Endothelial cell of umbilical vein (primary cell): Measurements from ENCODE around the gene SCUBE3. TPM values are rescaled to one million over a fixed set of nuclear protein-coding genes. Genes with fewer than 3 reads are reported as not detected.

Experiments used
- BruUV-seq: library from RNA; stranded (reverse); fragments of 400-500 nt; replicated peaks from 2 replicates; lab custom pipeline; 2021; lab: Mats Ljungman, UMichigan
- CTCF ChIA-PET: fragments of 300-600, 350-600 bp; sonication (Branson Sonifier 250); formaldehyde crosslinking; loops from one replicate; lab custom pipeline; 2021; ENCODE audit warnings: antibody characterized with exemption, inconsistent platforms; lab: Charles Lee
- POLR2A ChIA-PET: fragments of 300-600, 350-600 bp; sonication (Branson Sonifier 250); formaldehyde crosslinking; loops from one replicate; lab custom pipeline; 2021; ENCODE audit warnings: antibody characterized with exemption, inconsistent platforms; lab: Charles Lee
- DNase-seq: peaks from one replicate; pipeline ENCODE4 v3.0.0-alpha.2; 2011; ENCODE audit warnings: low read depth, low spot score
- FAIRE-seq: peaks from 2 replicates; lab custom pipeline; 2011; peaks lifted over from hg19 to GRCh38; lab: Jason Lieb, UNC
- H2AFZ ChIP-seq: 2 replicates; pipeline ENCODE4 v1.6.0; 2012; ENCODE audit warnings: low read depth, low read length, control low read depth, inconsistent platforms
- H3K27ac ChIP-seq: 2 replicates; pipeline ENCODE4 v1.5.1; 2011; ENCODE audit warnings: low read depth, mild to moderate bottlenecking, control low read depth, low read length, moderate library complexity; ENCODE audit not compliant: insufficient read depth
- H3K27me3 ChIP-seq, 2 experiments: 2 replicates each; pipeline versions ENCODE4 v1.6.0 to v1.6.1; 2011; ENCODE audit warnings: low read length in 2 of 2, mixed read lengths in 1 of 2; ENCODE audit not compliant: control insufficient read depth in 2 of 2, insufficient read depth in 2 of 2
- H3K36me3 ChIP-seq, 2 experiments: 2 replicates in 1 of 2; 3 replicates in 1 of 2; pipeline ENCODE4 v1.5.1; 2011; ENCODE audit warnings: low read length in 2 of 2, mild to moderate bottlenecking in 1 of 2, moderate library complexity in 1 of 2; ENCODE audit not compliant: control insufficient read depth in 2 of 2, insufficient read depth in 2 of 2; ENCODE audit errors: extremely low read depth in 1 of 2
- H3K4me1 ChIP-seq: 3 replicates; pipeline ENCODE4 v1.5.1; 2011; ENCODE audit warnings: mild to moderate bottlenecking, low read length; ENCODE audit not compliant: control insufficient read depth, insufficient read depth; ENCODE audit errors: extremely low read depth
- H3K4me2 ChIP-seq: 2 replicates; pipeline ENCODE4 v1.6.1; 2011; ENCODE audit warnings: low read length, control low read depth, mixed read lengths; ENCODE audit not compliant: insufficient read depth
- H3K4me3 ChIP-seq, 3 experiments: fragments of 200-600 bp in 1 of 3; sonication (generic), shearing (Covaris generic) in 1 of 3; replicated peaks in 1 of 3; 2 replicates each; pipeline ENCODE4 v1.5.1; 2011 to 2016; ENCODE audit warnings: control low read depth in 3 of 3, low read length in 3 of 3, mild to moderate bottlenecking in 2 of 3, inconsistent platforms in 1 of 3, low read depth in 1 of 3, moderate library complexity in 1 of 3; ENCODE audit not compliant: insufficient read depth in 1 of 3
- H3K79me2 ChIP-seq: 2 replicates; pipeline ENCODE4 v1.6.0; 2012; ENCODE audit warnings: low read length, inconsistent platforms; ENCODE audit not compliant: control insufficient read depth, insufficient read depth
- H3K9ac ChIP-seq: replicated peaks from 2 replicates; pipeline ENCODE3; 2011; ENCODE audit warnings: low read length, control low read depth; ENCODE audit not compliant: insufficient read depth; ENCODE audit errors: extremely low read depth
- H3K9me1 ChIP-seq: replicated peaks from 3 replicates; pipeline ENCODE4 v1.6.0; 2011; ENCODE audit warnings: mild to moderate bottlenecking, low read length; ENCODE audit not compliant: control insufficient read depth, insufficient read depth; ENCODE audit errors: extremely low read depth
- H3K9me3 ChIP-seq: replicated peaks from 2 replicates; pipeline ENCODE4 v1.5.1; 2012; ENCODE audit warnings: low read length, inconsistent platforms; ENCODE audit not compliant: control insufficient read depth, insufficient read depth
- H4K20me1 ChIP-seq: replicated peaks from 2 replicates; pipeline ENCODE3; 2011; ENCODE audit warnings: mild to moderate bottlenecking, low read length; ENCODE audit not compliant: control insufficient read depth, insufficient read depth; ENCODE audit errors: extremely low read depth
- FOS ChIP-seq: IDR thresholded peaks from 2 replicates; pipeline ENCODE4 v1.6.1; 2011; ENCODE audit warnings: mild to moderate bottlenecking, low read length, moderate library complexity, borderline replicate concordance; ENCODE audit not compliant: insufficient read depth
- GATA2 ChIP-seq: IDR thresholded peaks from 2 replicates; pipeline ENCODE4 v1.7.0; 2011; ENCODE audit warnings: low read depth, mild to moderate bottlenecking, moderate library complexity, mixed read lengths, low read length; ENCODE audit not compliant: insufficient read length, insufficient read depth
- JUN ChIP-seq: IDR thresholded peaks from 2 replicates; pipeline ENCODE4 v1.6.1; 2011; ENCODE audit warnings: borderline replicate concordance, low read depth; ENCODE audit not compliant: insufficient read length, insufficient read depth
- MYC ChIP-seq: IDR thresholded peaks from one replicate; pipeline ENCODE4 v1.6.1; 2011; ENCODE audit warnings: mild to moderate bottlenecking, low read depth, low read length
- POLR2A ChIP-seq: IDR thresholded peaks from 2 replicates; pipeline ENCODE4 v1.6.1; 2012; ENCODE audit warnings: low read depth, mild to moderate bottlenecking, control low read depth, low read length
- POLR2AphosphoS5 ChIP-seq: IDR thresholded peaks from 2 replicates; pipeline ENCODE4 v1.6.1; 2012; ENCODE audit warnings: low read depth, mild to moderate bottlenecking, control low read depth, low read length, moderate library complexity; ENCODE audit not compliant: insufficient read depth
- dilution Hi-C: fragments of 300-500 bp; cut with MboI; formaldehyde crosslinking; loops from one replicate; pipeline ENCODE4 v1.15.0; 2019; ENCODE audit warnings: low sequenced_read_pairs; ENCODE audit not compliant: extremely low pct_ligation_motif_present
- intact Hi-C: fragments of 100-400 bp; cut with micrococcal nuclease; formaldehyde crosslinking; loops from one replicate; pipeline ENCODE4 v1.10.0; 2022
- polyA plus RNA-seq, 4 experiments: library from polyadenylated mRNA; depleted of rRNA in 3 of 4; stranded (reverse) in 3 of 4; unstranded in 1 of 4; fragments of >200 nt; gene quantifications; 2 replicates each; pipeline versions ENCODE4 v1.2.1 to v1.2.3, GENCODE V29; 2011 to 2012; ENCODE audit warnings: missing spikeins in 1 of 4
- total RNA-seq: library from RNA; stranded (reverse); gene quantifications from 2 replicates; pipeline ENCODE4 v1.2.3, GENCODE V29; 2021
- TF ChIP-seq, protein P1 (sequence below): IDR thresholded peaks from 2 replicates; pipeline ENCODE4 v1.6.1; 2011; ENCODE audit not compliant: insufficient read depth, insufficient read length
- TF ChIP-seq, protein P2 (sequence below), 2 donors: IDR thresholded peaks; 1 replicate in 1 of 2; 2 replicates in 1 of 2; pipeline ENCODE4 v1.5.1; 2011; ENCODE audit warnings: low read length in 2 of 2, mild to moderate bottlenecking in 2 of 2, moderate library complexity in 2 of 2, control low read depth in 1 of 2, inconsistent platforms in 1 of 2, low read depth in 1 of 2; ENCODE audit not compliant: insufficient read depth in 1 of 2; ENCODE audit errors: extremely low read depth in 1 of 2

Gene SCUBE3
- total and polyA plus RNA-seq, 2 donors (not counting 3 experiments of a cell fraction or from before 2014, with no cell fraction given) = 1.1 to 1.5 TPM

DNA sequence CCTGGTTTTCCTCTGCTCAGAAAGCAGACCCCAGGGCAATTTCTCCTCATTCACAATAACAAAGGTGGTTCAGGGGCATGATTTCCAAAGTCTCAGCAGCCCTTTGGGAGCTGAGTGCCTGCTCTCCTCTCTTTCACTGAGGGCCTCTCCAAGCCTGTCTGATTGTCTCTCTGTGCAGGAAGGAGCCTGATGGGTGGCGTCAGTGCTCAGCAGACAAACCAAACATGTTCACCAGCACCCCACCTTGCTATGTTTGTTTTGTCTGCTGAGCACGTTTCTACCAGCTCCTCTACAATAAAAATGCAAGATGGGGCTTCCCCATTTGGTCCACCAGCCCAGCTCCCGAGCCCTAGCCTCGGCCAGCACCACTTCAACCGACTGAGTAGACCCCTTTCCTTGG lies 47.2 kb upstream of the SCUBE3 start:
- H3K9me1 ChIP-seq = no peaks in the 10 kb centered on the region
- H3K4me1 ChIP-seq = peaks cover 4% of the 10 kb centered on the region
- no peaks in the 10 kb centered on the region for H3K79me2 ChIP-seq
- H2AFZ ChIP-seq = no peak overlapping the region
- no peak overlapping the region for H3K27ac ChIP-seq
- no peak overlapping the region for H3K4me3 ChIP-seq
- no peak for FAIRE-seq
- H3K9me3 ChIP-seq = no peaks in the 10 kb centered on the region
- DNase-seq = no peak
- intact Hi-C loops = no loop called here
- ChIA-PET POLR2A (no interaction called here), CTCF (interaction anchor here (1.0 to 1.4 kb wide), 2 partner anchors 31 to 39 kb away, joined by 4 read pairs; no protein-coding TSS in a partner anchor)
- no peak overlapping the region for H3K9ac ChIP-seq
- no peaks in the 10 kb centered on the region for H4K20me1 ChIP-seq
- no peaks in the 10 kb centered on the region for H3K36me3 ChIP-seq
- dilution Hi-C loops = no loop called here
- TF ChIP-seq MYC (no peak), POLR2A (no peak), POLR2AphosphoS5 (no peak), GATA2 (no peak), FOS (no peak), JUN (no peak)
- TF ChIP-seq, protein P1, sequence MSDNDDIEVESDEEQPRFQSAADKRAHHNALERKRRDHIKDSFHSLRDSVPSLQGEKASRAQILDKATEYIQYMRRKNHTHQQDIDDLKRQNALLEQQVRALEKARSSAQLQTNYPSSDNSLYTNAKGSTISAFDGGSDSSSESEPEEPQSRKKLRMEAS = no peak
- TF ChIP-seq, protein P2, sequence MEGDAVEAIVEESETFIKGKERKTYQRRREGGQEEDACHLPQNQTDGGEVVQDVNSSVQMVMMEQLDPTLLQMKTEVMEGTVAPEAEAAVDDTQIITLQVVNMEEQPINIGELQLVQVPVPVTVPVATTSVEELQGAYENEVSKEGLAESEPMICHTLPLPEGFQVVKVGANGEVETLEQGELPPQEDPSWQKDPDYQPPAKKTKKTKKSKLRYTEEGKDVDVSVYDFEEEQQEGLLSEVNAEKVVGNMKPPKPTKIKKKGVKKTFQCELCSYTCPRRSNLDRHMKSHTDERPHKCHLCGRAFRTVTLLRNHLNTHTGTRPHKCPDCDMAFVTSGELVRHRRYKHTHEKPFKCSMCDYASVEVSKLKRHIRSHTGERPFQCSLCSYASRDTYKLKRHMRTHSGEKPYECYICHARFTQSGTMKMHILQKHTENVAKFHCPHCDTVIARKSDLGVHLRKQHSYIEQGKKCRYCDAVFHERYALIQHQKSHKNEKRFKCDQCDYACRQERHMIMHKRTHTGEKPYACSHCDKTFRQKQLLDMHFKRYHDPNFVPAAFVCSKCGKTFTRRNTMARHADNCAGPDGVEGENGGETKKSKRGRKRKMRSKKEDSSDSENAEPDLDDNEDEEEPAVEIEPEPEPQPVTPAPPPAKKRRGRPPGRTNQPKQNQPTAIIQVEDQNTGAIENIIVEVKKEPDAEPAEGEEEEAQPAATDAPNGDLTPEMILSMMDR (IDR thresholded peaks at IDR 0.05; ENCODE audit: extremely low read depth in 1 of 2, insufficient read depth in 1 of 2, low read depth in 1 of 2, low read length in 2 of 2) = no peak
- peaks cover 0 to 5% of the 10 kb centered on the region in 2 experiments for H3K27me3 ChIP-seq
- no TSS peak for BruUV-seq
- H3K4me2 ChIP-seq = no peak overlapping the region
